Ovary (tissue), 3 donors: ENCODE measurements around the gene NDC80.

ENCODE experiments used
- EP300 ChIP-seq: sonication (generic); formaldehyde crosslinking; IDR thresholded peaks from one replicate; pipeline ENCODE4 v1.6.1; 2017; ENCODE audit warnings: antibody characterized with exemption
- POLR2A ChIP-seq: fragments of 450-650 bp; IDR thresholded peaks from one replicate; pipeline ENCODE4 v1.6.1; 2017; ENCODE audit warnings: antibody characterized with exemption, mild to moderate bottlenecking, moderate library complexity
- TF ChIP-seq, protein P1 (sequence below), 3 donors: fragments of 450-650 bp in 2 of 3; fragments of 200-600 bp in 1 of 3; IDR thresholded peaks; one replicate each; pipeline versions ENCODE4 v1.5.1 to v1.8.0; 2016 to 2022; ENCODE audit warnings: antibody characterized with exemption in 3 of 3, mild to moderate bottlenecking in 1 of 3
- donor health status: DM: no; HTN: no; CAD: no.

DNA sequence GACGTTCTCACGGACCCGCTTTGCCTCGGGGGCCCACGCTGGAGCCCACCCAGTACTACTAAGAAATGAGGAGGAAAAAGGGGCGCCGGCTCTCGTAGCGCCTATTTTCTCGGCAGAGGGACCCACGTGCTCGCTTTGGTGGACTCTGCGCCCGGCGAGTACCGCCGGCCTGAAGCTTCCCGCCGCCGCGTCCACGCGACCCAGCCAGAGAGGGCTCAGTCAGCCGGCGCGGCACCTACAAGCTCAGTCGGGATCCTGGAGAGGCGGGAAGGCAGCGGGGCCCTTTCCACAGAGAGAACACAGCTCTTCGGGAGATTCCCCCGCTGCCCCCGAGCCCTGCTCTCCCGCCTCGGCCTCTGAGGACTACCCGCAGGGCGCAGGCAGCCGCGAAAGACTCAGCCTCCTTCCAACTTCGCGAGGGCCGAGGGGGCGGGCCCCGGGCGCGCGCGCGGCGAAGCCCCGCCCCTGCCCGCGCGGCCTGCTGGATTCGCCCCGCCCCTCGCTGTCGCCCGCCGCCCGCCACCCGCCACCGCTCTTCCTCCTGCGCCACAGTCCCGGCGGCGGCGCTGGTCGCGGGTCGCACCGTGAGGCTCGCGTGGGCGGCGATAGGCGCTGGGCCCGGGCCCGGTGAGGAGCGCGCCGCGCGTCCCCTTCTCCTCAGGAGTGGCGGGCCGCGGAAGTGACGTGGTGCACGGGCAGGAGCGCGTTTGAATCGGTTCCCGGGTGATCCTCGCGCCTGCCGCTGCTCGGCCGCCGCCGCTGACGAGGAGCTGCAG lies 84.0 kb downstream of the NDC80 start, which contains the start of gene SMCHD1:
- TF ChIP-seq, protein P1, sequence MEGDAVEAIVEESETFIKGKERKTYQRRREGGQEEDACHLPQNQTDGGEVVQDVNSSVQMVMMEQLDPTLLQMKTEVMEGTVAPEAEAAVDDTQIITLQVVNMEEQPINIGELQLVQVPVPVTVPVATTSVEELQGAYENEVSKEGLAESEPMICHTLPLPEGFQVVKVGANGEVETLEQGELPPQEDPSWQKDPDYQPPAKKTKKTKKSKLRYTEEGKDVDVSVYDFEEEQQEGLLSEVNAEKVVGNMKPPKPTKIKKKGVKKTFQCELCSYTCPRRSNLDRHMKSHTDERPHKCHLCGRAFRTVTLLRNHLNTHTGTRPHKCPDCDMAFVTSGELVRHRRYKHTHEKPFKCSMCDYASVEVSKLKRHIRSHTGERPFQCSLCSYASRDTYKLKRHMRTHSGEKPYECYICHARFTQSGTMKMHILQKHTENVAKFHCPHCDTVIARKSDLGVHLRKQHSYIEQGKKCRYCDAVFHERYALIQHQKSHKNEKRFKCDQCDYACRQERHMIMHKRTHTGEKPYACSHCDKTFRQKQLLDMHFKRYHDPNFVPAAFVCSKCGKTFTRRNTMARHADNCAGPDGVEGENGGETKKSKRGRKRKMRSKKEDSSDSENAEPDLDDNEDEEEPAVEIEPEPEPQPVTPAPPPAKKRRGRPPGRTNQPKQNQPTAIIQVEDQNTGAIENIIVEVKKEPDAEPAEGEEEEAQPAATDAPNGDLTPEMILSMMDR (IDR thresholded peaks at IDR 0.05): no peak
- no peak for TF ChIP-seq EP300
- peak; percentile 85 for TF ChIP-seq POLR2A
